Measurements from ENCODE around the gene SETD1B.

The SETD1B gene

GRCh38 chr12:121800694-121801594 is 2.9 kb upstream of the SETD1B start:
- H3K4me3 ChIP-seq (ENCODE audit: low read depth, low read length), result peak overlapping the region; percentile 82
- DNase-seq (ENCODE audit: low read depth), result peak; percentile 81
- TF ChIP-seq, protein P1, sequence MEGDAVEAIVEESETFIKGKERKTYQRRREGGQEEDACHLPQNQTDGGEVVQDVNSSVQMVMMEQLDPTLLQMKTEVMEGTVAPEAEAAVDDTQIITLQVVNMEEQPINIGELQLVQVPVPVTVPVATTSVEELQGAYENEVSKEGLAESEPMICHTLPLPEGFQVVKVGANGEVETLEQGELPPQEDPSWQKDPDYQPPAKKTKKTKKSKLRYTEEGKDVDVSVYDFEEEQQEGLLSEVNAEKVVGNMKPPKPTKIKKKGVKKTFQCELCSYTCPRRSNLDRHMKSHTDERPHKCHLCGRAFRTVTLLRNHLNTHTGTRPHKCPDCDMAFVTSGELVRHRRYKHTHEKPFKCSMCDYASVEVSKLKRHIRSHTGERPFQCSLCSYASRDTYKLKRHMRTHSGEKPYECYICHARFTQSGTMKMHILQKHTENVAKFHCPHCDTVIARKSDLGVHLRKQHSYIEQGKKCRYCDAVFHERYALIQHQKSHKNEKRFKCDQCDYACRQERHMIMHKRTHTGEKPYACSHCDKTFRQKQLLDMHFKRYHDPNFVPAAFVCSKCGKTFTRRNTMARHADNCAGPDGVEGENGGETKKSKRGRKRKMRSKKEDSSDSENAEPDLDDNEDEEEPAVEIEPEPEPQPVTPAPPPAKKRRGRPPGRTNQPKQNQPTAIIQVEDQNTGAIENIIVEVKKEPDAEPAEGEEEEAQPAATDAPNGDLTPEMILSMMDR (IDR thresholded peaks at IDR 0.05; ENCODE audit: insufficient read depth, low read depth, low read length, missing control alignments), result no peak

DNA sequence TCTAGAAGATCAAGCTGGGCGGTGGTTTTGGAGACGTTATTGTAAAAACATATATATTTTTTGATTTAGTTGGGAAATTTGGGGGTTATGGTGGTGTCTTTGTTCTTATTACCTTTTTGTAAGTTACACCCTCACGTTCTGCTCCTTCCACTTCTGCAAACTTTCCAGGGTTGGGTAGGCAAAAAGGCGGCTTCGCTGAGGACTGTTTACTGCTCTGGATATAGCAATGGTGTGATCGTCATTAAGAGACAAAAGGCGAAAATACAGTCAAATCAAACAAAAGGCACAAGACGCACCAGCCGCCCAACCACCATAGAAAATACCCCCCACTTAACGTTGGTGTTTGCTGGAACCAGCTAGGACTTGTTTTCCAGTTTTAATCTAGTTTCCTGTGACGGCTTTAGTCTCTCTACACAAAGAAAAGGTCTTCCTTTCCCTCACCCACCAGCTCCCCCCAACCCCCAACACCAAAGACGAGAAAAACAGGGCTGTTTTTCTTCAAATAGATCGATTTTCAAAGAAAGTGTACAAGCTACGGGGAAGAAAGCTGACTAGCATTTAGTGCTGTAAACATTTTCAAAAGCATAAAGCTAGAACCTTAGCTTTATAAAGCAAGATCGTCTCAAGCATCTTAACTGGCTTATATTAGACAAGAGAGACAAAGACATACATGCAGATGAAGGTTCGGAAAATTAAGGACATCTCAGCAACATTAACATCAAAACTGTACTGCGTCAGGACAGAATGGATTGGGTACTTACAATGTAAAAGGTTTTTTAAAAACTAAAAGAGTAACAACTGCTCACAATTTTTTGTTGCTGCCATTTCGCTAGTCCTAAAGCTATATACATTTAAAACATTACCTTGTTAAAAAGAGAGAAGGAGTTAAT is 2.0 kb upstream of the SETD1B start:
- TF ChIP-seq, protein P1 (IDR thresholded peaks at IDR 0.05; ENCODE audit: insufficient read depth, low read depth, low read length, missing control alignments), result no peak
- peak; percentile 71 for DNase-seq (ENCODE audit: low read depth)

GRCh38 chr12:121802485-121802842 is 1.3 kb upstream of the SETD1B start:
- H3K4me3 ChIP-seq (ENCODE audit: low read depth, low read length), result peak overlapping the region; percentile 82
- TF ChIP-seq, protein P1 (IDR thresholded peaks at IDR 0.05; ENCODE audit: insufficient read depth, low read depth, low read length, missing control alignments), result no peak
- no peak for DNase-seq (ENCODE audit: low read depth)

More for the DNA sequence above, 2.0 kb upstream of the SETD1B start:
- peak overlapping the region; percentile 82 for H3K4me3 ChIP-seq (ENCODE audit: low read depth, low read length)

GRCh38 chr12:121802843-121803698 is 738 bp upstream of the SETD1B start:
- TF ChIP-seq, protein P1 (IDR thresholded peaks at IDR 0.05; ENCODE audit: insufficient read depth, low read depth, low read length, missing control alignments), result no peak
- H3K4me3 ChIP-seq (ENCODE audit: low read depth, low read length), result peak overlapping the region; percentile 82
- DNase-seq (ENCODE audit: low read depth), result peak; percentile 98

- peak; percentile 57 for DNase-seq (ENCODE audit: low read depth)
- peak overlapping the region; percentile 60 for H3K4me3 ChIP-seq (ENCODE audit: low read depth, low read length)
- TF ChIP-seq, protein P1 (IDR thresholded peaks at IDR 0.05; ENCODE audit: insufficient read depth, low read depth, low read length, missing control alignments), result no peak
Observed at GRCh38 chr12:121804417-121805111, 755 bp downstream of the SETD1B start.
